Inflammatory macrophage treated with lipopolysaccharide for 4 hours (primary cell): ENCODE data around the gene C1RL.

Experiments used
- DNase-seq: peaks from one replicate; pipeline ENCODE4 v3.0.0-alpha.2; 2020

C1RL gene, protein sequence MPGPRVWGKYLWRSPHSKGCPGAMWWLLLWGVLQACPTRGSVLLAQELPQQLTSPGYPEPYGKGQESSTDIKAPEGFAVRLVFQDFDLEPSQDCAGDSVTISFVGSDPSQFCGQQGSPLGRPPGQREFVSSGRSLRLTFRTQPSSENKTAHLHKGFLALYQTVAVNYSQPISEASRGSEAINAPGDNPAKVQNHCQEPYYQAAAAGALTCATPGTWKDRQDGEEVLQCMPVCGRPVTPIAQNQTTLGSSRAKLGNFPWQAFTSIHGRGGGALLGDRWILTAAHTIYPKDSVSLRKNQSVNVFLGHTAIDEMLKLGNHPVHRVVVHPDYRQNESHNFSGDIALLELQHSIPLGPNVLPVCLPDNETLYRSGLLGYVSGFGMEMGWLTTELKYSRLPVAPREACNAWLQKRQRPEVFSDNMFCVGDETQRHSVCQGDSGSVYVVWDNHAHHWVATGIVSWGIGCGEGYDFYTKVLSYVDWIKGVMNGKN

DNA sequence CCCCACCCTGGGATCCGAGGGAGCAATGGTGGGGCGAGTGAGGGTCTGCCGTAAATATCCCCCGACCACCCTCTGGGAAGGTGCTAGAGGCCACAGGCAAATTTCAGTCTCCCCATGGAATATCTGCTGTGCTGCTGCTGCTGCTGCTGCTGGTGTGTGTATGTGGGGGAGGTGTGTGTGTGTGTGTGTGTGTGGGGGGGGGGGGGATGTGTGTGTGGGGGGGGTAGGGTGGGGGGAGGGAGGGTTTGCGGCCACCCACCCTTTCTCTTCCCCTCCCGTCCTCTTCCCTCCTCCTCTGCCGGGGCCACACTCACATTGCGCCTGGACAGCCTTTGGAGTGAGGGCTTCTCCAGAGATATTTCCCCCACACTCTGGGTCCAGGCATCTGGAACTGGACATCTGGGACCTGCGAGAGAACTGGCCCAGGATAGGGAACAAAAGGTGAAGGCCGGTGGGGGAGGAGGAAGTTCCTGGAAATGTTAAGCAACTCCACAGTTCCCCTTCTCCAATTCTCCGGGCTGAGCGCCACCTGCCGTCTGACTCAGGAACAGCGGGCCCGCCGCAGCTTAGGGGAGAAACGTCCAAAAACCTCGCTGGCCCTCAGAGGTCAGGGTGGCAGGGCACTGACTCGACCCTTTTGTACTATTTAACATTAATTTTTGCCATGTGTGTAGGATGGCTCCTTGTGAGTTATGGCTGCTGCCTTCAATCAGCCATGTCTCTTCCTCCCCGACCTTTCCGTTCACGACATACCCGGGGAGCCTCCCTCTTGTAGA, at the start of gene C1RL:
C1RL (minus strand) TSS at position 419 of the 776 bp plus-strand sequence; CDS start at position 385, 34 bp downstream.
- peak; percentile 85 for DNase-seq

DNA sequence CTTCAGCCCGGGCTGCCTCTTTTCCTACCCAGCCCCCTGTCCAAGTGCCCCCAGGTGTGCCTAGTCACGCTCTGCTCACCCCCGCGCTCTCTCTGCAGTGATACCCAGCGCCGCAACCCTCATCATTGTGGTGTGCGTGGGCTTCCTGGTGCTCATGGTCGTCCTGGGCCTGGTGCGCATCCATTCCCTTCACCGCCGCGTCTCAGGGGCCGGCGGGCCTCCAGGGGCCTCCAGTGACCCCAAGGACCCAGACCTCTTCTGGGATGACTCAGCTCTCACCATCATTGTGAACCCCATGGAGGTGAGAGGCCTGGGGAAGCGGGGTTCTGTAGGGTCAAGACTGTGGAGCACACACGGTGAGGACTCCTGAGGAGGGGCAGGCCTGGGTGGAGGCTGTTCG, 48.4 kb upstream of the C1RL start:
- no peak for DNase-seq

DNA sequence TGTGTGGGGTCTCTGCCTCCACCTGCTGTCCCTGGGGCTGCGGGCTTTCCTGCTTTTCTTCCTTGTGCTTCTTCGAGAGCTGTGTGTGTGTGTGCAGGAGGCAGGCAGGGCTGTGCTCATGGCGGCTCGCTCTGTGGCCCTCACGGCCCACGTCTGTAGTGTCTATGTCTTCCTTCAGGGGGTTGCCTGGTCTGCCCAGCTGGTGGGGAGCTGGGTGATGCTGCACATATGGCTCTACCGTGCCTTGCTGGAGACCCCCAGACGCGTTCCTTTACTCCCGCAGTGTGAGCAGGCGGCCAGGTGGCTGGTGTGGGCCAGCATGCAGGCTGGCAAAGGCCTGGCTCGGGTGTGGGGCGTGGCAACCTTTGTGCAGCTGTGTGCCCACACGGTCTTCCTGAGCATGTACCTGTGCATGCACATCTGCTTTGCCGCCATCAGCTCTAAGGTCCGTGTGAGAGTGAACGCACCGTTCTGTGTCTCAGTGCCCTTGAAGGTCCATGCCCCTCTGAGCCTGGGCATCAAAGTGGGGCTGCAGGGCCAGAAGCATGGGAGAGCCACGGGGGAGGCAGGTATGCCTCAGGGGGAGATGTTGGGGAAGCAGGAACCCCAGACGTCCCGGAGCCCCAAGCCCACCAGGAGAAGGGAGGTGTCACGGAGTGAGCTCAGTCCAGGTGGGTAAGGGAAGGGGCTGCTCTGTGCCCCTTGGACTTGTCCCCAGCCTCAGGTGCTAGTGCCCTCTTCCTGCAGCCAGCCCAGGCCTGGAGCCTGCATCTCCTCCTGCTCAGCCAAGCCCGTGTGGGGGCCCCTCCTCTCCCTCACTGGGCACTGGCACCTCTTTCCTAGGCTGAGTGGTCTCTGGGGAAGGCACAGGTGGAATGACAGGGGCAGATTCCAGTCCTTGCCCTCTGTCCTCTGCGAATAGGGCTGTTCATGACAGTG, 47.5 kb upstream of the C1RL start:
- DNase-seq, result no peak

DNA sequence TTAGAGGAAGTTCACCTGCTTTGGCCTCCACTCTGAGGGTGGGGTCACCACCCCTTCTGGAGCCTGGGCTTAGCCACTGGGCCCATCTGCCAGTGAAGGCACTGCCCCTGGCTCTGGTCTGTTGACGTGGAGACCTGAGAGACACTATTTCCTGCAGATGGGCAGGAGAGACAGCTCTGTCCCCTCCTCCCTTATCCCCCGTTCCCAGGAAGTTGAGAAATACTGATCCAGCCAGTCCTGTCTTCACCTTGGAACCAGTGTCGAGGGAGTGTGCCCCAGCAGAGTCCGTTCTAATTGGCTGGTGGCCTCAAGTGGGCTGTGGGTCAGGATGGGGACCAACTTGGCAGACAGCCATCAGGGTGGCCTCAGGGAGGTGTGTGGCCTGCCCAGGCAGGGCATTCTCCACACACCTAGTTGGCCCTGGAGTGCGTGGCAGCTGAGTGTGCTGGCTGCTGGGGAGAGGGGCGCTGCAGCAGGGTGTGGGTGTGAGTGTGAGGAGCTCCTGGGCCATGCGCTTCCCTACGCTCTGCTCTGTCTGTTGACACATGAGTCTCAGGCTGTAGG, 46.5 kb upstream of the C1RL start:
- no peak for DNase-seq

DNA sequence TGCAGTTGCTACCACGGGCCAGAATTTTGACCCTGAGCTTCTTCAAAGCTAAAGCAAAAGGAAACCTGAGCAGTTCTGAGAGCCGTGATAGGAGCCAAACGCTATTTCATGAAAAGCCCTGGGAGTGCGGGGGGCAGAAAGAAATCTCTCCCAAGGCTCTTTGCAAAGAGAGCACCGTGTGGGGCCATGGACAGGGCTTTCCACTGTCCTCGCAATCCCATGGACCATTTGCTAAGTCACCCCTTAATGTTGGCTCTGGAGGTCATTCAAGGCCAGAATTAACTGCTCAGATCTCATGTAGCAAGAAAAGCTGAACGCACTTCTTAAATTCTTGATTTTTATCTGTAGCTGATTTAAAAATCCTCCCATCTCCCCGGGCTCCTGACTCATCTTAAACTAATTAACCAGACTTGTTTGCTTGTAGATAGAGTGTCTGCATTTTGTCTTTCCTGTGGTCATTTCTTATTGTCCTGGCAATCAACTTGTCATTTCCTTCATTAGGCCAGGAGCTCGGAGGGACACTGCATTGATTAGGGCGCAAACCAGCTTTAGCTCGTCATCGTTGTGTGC, 46.0 kb upstream of the C1RL start:
- DNase-seq, result no peak

DNA sequence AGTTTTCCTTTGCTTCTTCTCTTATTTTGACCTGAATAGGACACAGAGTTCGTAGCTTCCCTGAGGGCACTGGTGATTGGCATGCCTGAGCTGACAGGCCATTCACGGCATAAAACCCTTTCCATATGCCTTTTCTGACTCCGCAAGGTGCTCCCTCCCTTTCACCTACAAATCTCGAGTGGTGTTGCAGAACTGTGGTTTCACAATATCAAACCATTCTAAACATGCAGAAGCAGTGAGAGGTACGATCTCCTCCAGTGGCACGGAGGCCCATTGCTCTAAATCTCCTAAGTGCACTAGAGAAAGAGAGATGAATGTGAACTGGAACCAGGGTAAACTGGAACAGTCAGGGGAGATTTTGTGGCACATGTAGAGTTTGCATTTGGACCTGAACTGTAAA, 45.0 kb upstream of the C1RL start:
- no peak for DNase-seq

DNA sequence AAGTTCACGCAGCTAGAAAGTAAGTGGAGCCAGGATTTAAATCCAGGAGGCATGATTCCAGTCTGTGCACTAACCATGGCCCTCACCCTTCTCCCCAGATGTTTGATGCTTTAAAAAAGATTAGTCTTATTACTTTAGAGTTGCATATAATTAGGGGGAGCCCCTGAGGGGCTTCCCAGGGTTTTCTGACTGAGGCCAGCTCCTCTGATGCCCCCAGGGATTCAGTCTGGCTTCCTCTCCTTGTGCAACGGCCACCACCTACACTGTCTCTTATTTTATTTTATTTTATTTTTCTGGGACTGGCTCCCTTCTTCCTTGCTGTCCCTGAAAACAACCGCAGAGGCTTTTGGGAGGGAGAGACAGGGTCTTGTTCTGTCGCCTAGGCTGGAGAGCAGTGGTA, 43.8 kb upstream of the C1RL start:
- DNase-seq, result no peak

DNA sequence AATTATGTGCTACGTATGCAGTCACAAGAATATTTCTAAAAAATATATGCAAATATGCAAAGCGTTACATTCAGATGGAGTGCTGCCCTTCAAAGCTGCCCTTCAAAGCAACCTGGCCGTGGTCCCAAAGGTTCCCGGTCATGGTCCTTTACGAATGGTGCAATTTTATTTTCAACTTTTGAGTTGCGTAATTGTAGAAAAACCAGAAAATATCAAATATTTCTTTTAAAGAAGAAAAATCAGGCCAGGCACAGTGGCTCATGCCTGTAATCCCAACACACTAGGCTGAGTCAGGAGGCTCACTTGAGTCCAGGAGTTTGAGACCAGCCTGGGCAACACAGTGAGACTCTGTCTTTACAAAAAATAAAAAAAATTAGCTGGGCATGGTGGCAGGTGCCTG, 42.5 kb upstream of the C1RL start:
- no peak for DNase-seq

DNA sequence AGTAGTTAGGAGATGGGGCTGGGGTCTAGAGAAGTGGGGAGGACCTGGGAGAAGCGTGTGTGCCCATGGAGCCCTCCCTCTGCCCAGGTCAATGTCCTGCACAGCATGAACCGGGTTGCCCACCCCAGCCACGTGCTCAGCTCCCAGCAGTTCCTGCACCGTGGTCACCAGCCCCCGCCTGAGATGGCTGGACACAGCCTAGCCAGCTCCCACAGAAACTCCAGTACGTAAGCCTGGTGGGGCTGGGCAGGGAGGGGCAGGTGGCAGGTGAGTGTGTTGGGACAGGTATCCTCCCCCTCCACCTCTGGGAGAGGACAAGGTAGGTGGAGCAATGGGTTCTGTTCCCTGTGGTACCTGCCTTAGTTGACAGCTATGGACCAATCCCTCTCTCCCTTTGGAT, 41.8 kb upstream of the C1RL start:
- DNase-seq, result no peak

DNA sequence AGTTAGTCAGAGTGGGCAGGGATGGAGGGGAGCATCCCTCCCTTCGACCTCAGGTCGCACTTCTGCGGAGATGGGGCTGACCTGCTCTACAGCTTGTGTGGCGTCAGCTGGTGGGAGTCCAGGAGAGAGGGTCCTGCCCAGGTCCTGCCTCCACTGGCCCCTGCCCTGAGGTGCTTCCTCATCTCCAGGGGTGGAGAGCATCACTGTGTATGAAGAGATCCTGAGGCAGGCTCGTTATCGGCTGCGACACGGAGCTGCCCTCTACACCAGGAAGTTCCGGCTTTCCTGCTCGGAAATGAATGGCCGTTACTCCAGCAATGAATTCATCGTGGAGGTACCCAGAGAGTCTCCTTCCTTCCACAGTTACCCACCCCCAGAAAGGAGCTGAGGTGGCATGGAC, 41.3 kb upstream of the C1RL start:
- DNase-seq, result no peak

DNA sequence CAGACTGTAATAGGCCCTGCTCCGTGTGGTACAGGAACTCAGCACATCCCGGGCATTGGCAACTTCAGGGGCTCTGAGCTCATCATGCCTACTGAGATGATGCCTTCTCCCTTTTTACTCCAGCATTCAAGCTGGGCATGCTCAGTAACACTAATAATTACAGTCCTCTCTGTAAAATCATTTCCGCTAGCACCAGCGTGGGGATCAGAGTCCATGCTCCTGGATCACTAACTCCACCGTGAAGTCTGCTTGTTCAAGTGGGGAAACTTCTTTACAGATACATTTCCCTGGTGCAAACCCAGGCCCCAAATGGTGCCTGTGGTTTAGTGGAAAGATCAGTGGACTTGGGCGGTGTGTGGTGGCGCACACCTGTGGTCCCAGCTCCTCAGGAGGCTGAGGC, 37.9 kb upstream of the C1RL start:
- no peak for DNase-seq

DNA sequence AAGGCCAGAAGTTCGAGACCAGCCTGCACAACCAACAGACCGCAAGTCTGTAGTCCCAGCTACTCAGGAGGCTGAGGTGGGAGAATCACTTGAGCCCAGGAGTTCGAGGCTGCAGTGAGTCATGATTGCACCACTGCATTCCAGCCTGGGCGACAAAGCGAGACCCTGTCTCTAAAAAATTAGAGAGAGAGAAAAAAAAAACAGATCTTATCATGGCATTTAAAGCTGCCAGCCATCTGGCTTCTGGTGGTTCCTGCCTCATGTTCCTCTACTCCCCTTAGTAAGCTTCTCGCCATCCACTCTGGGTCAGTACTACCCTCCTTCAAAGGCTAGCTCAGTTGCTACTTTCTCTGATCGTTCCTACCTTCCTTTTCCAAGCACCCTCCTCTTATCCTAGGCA, 37.2 kb upstream of the C1RL start:
- DNase-seq, result no peak

DNA sequence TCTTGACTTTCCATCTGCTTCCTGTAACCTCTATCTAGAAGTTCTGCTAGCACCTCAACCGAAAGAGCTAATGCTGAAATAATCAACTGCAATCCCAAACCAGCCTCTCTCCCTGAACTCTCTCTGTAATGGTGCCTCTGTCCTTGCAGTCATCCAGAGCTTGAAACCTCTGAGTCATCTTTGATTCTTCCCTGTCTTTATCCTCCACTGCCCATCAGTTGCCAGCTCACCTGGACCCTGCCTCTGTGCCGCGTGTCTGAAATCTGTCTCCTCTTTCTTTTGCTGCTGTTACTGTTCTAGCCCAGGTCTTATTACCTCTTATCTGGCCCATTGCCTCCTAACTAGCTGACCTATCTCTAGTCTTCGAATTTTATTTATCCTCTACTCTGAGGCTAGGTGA, 36.7 kb upstream of the C1RL start:
- no peak for DNase-seq

DNA sequence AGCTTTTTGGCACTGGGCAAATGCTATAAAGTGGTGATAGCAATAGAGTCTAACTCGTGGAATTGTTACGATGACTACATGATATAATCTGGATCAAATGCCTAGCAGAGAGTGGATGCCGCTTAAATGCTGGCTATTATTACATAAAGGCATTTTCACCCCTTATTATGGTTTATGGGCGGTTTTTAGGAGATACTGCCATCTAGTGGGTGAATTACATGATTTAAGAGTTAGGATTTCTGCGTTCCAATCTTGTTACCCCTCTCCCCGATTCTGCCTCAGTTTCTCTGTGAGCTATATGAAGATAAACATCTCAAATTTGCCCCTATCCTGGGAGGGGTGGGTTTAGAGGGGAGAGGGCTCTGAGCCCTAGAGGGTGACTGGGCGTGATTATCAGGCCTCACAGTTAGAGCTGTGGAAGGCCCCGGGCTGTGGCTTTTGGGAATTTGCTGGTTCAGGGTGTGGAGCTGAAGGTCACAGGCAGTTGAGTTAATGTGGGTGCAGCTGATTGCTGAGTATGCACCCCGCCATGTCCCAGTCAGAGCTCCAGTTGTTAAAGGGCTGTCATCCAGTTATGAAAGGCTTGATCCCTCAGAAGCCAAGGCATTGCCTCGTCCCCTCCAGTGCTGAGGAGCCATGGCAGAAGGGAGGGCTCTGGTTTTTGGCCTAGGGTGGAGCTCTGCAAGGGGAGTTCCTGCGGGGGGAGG, 35.6 kb upstream of the C1RL start:
- peak; percentile 50 for DNase-seq

DNA sequence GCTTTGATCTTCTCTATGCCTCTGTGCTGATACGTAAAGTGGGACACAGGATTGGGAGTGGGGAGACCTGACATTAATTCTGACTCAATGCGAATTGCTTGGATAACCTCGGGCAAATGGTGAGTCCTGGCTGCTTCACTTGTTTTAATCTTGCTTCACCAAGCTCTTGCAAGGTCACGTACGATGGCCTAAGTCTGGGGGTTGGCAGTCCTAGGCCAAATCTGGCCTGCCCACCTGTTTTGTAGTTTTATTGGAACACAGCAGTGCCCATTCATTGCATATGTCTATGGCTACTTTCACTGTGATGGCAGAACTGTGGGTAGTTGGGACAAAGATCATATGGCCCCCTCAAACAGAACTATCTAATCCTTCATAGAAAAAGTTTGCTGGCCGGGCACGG, 34.5 kb upstream of the C1RL start:
- DNase-seq, result no peak

DNA sequence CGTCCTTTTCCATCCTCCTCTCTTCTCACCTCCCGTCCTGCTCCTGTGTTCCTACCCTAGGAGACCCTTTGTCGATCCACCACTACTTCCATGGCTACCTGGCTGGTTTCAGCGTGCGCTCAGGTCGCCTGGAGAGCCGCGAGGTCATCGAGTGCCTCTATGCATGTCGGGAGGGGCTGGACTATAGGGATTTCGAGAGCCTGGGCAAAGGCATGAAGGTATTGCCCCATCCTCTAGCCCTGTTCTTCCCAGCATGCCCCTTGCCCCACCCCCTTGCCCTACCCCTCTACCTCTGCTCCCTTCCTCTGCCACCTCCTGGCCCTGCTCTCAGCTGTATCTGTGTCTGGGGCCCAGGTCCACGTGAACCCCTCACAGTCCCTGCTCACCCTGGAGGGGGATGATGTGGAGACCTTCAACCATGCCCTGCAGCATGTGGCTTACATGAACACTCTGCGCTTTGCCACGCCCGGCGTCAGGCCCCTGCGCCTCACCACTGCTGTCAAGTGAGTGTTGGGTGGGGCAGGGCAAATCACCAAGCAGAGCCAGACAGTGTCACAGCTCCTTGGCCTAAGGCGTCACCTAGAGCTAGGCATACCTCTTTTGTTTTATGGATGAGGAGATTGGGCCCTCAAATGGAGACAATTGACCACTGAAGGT, 33.9 kb upstream of the C1RL start:
- DNase-seq, result no peak

DNA sequence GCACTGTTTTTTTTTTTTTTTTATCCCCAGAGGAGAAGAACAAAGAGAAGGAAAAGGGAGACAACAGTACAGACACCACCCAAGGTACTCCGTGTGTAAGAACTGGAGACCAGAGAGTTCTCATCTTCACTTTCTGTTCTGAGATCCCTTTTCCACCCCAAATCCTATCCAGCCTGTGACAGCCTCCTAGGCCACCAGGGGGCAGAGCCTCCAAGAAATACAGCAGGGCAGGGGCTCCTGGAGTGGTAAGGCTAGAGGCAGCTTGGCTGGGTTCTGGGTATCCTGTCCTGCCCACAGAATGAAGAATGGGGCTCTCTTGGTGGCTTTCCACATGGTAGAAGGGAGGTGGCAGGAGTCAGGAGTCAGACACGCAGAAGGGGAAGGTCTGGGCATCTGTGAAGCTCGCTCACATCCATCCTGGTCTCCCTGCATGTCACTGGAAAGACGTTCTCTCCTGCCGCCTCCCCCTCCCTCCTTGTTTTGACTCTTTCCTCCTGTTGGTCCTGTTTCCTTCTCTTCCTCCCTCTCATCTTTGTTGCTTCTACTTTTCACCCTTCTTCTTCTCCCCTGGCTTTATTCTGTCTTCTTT, 33.1 kb upstream of the C1RL start:
- peak; percentile 74 for DNase-seq

DNA sequence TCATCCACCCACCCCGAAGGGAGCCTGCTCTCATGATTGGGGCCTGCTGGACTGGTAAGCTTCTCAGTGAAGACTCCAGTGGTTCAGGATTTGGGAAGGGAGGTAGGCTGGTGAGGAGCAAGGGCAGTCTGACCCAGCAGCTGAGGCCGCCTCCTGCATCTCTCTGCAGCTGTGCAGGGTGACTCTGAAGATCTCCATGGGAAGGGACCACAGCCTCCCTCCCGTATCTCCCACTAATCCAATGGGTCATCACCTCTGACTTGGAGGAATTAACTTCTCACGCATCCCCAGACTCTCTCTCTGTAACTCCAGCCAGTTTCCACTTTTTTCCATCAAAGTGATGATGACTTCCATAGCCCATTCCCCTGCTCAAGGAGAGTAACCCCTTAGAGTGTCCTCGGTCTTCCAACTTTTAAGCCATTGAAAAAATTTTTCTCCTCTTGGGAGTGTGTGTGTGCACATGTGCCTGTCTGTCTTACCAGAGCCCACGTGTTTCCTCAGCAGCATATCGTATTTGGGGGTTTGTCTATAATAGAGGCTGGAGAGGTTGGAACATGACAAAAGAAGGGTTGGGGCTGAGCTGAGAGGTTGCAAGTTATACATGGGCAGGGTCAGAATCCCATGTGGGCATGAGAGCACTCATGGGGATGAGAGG, 32.5 kb upstream of the C1RL start:
- no peak for DNase-seq

DNA sequence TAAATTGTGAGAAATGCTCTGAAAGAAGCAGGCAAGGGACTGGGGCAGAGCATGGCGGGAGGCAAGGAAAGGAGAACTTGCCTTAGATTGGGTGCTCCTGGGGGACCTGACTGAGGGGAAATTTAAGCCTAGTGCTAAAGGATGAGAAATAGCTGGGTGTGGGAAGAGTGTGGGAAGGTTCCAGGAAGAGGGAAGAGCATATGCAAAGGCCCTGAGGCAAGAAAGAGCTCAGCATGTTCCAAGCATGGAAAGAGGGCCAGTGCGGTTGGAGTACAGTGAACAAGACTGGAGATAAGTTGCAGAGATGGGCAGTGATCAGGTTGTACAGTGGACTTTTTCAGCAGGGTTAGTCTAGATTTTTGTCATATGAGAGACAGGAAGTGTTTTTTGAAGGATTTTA, 30.2 kb upstream of the C1RL start:
- DNase-seq, result no peak

DNA sequence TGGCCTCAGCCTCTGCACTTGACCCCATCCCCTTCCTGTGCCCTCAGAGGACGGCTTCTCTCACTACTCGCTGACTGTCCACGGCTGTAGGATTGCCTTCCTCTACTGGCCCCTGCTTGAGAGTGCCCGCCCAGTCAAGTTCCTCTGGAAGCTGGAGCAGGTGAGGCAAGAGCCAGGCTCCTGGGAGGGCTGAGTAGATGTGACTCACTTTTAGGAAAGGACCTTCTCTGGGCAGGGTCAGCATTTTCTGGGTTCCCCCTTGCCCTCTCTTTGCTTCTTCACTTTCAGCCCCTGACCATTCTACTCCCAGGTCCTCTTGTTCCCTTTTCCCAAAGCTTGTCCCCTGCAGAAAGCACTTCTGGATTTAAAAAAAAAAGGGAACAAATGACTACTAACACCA, 28.9 kb upstream of the C1RL start:
- DNase-seq, result peak; percentile 58
